ENCODE measurements around the gene OR2T27.
A peak's percentile ranks its signal among the peaks of the same experiment; 100 is the strongest.
"Not testable (repeated sequence)": the region's sequence is repeated elsewhere in the genome, so short reads cannot be mapped to it uniquely, and the experiment has no call there.

The OR2T27 gene, protein sequence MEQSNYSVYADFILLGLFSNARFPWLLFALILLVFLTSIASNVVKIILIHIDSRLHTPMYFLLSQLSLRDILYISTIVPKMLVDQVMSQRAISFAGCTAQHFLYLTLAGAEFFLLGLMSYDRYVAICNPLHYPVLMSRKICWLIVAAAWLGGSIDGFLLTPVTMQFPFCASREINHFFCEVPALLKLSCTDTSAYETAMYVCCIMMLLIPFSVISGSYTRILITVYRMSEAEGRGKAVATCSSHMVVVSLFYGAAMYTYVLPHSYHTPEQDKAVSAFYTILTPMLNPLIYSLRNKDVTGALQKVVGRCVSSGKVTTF

DNA sequence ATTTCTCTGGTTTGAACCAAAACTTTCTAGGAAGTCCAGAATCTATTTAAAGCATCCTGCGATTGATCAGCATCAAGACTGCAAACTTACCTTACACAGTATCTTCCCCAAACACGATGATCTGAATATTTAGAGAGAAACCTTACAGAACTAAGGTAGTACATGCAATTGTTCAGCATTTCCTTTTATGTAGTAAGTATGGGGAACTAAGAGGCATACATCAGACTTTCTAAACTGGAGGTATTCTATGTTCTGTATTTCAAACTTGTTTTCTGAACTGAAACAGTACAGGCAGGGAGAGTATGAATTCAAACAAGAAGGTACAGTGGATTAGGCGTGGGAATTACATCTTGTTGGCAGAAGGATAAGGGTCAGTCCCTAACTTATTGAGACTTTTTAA is at the start of gene OR2T27:
Gene OR2T27, minus strand, starts transcription at position 175 of the 400 bp plus-strand sequence. CDS start 4,644 bp downstream, outside the sequence.
- DNase-seq (ENCODE audit: low spot score): not testable (repeated sequence)

DNA sequence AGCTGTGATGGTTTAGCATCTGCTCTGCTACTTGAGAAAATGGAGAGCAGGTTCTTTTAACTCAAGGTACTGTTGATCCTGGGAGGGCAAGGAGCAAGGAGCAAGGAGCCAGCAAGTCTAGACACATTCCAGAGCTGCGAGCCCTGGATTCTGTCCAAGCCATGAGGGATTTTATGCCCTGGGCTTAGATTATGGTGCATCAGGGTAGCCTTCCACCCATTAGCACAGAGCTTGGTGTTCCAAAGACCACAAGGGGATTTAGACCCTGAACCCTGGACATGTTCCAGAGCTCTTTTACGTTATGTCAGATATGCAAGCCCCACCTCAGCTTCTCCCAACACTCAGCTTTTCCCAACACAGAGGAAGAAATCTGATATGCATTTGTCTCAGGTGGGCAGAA is 49.3 kb upstream of the OR2T27 start:
- no peak for DNase-seq (ENCODE audit: low spot score)

DNA sequence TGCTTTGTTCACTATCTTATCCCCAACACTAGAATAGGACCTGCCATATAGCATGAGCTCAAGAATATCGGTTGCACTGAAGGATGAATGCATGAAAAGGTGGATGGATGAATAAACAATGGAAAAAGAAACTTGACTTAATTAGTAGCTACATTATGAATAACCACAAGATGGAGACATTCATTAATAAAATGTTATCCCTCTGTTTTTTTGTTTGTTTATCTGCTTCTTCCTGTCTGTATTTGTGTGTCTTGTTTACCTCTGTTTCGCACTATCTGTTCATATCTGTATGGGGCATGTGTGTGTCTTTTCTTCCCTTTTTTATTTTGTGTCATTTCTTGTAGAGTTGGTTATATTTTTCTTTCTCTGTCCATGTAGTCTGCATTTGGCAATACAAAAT is 48.3 kb upstream of the OR2T27 start:
- DNase-seq (ENCODE audit: low spot score): no peak

DNA sequence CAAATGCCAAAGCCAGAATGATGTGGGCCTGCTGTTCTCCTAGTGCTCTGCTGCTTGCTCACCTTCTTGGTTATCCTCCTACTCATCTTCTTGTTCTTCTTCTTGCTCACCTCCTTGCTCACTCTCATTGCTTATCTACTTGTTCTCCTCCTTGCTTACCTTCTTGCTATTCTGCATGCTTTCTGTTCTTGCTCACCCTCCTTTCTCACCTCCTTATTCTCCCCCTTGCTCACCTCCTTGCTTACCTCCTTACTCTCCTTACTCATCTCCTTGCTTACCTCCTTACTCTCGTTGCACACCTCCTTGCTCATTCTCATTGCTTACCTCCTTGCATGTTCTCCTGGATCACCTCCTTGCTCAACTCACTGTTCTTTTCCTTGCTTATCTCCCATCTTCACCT is 47.4 kb upstream of the OR2T27 start, which contains the start of gene OR14I1:
Gene OR14I1, minus strand, starts transcription at position 53 of the 400 bp plus-strand sequence.
- no peak for DNase-seq (ENCODE audit: low spot score)

DNA sequence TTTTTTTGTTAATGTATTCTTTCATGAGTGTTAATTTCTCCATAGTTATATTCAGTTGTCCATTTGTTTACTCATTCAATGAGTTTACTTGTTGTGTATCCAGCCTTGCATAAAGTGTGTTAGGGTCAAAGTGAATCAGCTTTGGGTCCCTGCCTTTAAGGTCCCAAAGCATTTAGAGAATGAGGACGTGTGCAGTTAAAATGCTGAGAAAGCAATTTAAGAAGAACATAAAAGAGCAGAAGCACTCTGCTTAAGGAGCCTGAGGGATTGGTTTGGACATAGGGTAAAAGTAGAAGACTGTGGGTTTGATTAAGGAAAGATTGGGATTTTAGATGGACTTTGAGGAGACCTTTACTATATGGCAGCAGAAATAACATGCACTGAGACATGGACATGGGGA is 43.8 kb upstream of the OR2T27 start:
- no peak for DNase-seq (ENCODE audit: low spot score)

DNA sequence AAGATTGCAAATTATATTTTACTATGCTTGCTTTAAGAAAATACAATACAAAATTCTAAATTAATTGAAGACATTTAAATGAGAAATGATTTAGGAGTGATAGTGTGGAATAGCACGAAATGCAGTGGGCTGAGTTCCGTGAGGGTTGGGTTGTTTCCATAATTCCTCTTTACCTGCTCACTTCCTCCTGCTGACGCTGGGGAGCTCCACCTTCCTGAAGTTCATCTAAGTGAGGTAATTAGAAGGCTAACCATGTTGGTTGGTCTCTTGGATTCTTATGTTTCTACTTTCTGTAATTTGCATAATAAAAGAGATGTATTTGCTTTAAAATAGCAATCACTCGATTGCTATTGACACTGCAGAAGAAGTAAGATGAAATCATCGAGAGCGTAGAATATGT is 42.6 kb upstream of the OR2T27 start:
- DNase-seq (ENCODE audit: low spot score): no peak

DNA sequence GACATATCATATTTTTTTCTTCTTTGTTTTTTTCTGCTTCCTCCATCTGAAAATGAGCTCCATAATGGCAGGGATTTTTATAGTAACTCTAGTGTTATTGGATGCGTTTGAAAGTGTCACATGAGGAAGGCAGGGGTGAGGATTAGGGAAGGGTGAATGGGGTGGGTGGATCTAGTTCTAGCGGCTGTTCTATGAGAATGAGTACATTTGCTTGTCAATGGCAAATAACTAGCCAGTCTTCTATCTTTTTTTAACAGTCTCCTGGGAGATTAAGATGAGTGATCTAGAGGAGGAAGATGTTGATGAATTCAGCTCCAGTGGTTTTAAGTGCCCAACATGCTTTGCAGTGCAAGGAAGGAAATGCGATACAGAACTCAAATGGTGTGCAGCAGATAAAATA is 41.4 kb upstream of the OR2T27 start:
- DNase-seq (ENCODE audit: low spot score): no peak

DNA sequence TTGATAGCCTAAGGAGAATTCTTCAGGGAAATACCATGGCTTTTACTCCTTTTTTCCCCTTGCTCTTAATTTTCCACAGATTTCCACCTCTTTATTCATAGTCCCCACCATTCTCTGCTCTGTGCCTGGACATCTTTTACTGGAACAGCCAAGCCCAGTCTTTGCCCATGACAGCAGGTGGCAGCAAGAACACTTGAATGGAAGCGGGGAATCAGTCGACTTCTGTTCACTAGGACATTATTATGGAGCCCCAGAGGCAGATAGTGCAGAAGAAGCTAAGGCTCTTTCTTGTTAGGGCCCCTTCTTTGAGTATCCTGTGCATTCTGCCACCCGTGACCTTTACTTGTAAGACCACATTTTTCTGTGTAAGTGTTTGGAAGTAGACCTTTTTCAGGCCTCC is 40.9 kb upstream of the OR2T27 start:
- no peak for DNase-seq (ENCODE audit: low spot score)

DNA sequence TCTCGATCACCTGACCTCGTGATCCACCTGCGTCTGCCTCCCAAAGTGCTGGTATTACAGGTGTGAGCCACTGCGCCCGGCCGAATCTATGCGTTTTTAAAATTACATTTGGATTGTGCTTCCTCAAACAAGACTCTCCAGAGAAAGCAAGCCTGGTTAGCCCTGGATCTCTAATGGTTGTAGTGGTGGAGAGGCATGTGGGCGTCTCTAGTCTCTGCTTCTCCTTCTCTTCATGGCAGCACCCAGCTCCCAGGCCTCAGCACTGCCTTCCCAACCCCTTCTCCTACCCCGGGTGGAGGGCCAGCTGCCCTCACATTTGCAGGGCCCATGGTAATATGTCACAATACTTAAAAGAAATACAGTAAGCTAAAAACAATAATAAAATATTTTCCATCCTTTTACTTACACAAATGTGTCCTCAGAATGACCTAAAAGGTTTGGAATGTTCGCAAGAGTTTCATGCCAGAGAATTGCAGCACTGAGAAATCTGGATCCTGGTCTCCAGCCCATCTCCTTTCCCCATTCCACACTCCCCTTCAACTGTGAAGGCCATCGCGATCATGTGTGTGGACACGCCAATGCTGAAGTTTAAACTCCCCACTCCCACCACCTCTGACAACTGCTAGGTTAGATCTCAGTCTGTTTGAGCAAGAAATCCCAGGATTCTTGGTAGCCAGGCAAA is 40.3 kb upstream of the OR2T27 start:
- no peak for DNase-seq (ENCODE audit: low spot score)

DNA sequence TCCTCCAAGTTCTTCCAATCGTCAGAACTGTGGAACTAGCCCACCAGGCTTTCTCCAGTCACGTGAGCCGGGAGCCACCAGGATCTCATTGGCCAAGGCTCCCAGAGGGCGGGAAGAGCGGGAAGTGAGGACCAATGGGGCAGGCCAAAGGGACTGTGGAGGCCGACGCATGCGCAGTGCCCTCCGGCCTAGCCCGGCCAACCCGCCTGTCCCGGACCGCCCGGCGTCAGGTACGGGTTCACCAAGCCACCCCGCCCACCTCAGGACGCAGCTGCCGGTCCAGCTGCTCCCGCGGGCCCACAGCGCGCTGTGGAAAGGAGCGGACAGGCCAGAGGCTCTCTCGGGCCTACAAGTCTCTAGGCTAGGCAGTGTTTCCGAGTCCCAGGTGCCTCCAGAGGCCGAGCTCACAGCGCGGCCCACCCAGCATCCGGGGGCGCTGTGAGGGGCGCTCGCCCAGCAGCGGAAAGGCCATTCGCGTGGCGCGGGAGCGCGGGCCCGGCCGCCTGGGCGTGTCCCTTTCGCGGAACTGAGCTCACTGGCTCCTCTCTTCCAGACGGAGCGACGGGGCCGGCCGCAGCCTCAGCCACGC is 36.3 kb upstream of the OR2T27 start:
- no peak for DNase-seq (ENCODE audit: low spot score)

DNA sequence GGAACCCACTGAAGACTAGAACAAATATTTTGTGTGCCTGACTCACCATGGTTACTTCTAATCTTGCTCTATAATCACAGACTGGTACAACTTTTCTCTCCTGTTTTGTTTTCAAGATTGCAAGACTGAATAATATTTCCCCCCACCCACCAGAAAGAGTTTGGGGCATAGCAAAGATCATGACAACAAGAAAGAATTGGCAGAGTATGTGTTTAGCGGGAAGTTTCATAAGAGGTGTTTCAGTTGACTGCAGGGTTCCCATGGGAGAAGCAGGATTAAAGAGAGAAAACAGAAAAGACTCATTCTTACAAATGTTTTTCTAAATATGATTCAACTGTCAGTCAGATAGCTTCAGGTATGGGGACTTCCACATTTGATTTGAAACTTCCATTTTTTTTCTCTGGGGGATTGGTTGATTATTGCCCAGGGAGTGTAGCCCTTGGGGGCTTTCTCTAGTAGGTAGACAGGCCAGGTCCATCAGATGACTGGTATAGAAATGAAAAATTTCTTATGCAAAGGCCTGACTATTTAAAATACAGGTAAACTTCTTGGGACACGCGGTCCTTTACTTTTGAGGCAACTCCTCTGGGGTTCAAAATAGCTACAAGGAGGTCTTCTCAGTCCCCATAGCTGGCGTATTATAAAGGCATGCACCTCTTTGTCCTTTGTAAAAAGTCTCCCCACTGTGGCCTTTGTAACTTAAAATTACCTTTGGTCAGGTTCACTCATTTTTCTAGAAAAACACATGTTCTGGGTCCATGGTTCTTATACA is 33.4 kb upstream of the OR2T27 start:
- no peak for DNase-seq (ENCODE audit: low spot score)

DNA sequence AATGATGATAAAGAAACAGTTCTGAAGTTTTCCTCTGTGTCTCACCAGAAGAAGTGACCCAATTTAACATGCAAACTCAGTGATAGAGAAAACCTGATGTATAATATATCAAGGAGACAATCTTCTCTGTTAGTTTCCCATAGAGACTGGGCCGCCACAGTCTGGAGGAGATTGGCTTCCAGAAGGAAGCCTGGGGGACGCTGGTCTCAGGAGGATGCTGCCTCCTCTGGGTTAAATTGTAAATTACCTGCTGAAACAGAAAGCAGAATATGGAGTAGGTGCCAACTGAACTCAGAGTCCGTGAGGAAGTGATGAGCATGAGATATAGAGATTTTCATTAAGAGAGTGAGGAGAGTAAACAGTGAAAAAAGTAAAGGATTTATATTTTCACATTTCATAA is 31.5 kb upstream of the OR2T27 start:
- peak; percentile 23 for DNase-seq (ENCODE audit: low spot score)

DNA sequence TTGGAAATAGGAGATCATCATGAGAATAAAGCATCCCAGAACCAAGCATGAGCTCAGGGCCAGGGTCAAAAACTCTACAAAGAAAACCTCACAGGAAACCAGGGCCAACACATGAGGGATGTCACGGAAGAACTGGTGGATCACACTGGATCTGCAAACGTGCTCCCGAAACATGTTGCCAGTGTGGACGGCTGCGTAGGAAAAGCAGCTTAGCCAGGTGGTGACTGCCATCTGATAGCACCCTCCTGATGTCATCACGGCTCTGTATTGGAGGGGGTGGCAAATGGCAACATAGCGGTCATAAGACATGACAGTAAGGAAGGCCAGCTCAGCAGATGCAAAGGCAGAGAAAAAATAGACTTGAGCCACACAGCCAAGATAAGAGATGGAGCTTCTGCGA is 26.3 kb upstream of the OR2T27 start:
- DNase-seq (ENCODE audit: low spot score): no peak

DNA sequence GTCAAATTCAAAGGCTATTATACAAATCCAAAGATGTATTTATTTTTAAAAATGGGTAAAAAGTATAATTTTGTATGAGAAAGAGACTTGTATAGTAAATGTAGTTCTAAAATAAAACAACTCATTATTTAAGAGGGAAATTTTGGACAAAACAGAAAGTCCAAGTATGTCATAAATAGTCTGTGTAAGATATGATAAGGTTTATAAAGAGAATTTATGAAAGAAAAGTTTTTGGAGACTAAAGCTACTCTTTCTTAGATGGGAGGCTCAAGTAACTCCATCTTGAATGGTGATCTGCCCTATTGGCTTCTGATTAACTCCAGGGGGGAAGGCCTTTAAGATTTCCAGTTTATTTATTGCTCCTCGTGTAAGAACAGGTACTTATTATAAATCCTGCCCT is 14.7 kb upstream of the OR2T27 start:
- DNase-seq (ENCODE audit: low spot score): no peak

DNA sequence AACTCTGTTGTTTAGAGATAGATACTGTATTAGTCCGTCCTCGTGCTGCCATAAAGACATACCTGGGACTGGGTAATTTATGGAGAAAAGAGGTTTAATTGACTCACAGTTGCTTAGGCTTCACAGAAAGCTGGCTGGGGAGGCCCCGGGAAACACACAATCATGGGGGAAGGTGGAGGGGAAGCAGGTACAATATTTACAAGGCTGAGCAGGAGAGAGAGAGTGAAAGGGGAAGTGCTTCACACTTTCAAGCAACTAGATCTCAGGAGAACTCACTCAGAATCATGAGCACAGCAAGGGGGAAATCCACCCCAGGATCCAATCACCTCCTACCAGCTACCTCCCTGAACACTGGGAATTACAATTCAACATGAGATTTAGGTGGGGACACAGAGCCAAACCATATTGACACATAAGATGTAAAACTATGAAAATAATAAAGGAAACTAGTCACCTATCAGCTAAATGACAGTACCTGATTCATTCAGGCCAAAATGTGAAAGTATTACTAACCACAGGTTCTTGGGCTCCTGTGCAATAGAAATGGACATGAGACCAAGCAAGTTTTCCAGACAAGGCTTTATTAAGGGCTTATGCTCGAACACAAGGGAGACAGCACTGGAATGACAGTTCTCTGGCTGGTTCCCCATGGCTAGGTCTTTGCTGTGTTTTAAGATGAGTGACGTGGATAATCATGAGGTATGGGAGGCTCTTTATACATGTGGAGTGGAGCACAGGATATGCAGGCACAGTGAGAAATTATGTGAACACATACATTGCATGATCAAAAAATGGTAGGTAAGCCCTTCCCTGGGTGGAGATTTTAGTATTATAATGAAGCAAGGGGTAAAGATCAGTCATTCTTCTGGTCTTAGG is 8.4 kb upstream of the OR2T27 start:
- DNase-seq (ENCODE audit: low spot score): not testable (repeated sequence)

DNA sequence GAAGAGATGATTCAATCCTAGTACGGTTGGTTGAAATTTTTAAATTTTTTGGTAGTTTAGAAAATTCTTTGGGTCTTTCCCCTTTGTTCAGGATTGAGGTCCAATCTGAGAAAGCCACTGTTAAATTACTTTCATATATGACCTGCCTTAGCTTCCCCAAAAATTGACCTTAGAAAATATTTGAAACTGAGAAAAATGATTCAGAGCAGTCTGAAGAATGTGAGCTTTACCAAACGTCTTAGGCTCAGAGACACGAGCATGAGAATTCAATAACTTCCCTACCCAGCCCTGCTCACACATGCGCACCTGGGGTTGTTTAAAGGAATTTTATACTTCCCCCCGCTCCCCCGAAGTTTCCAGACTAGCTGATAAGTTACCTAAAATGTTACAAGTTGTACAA is 1.5 kb upstream of the OR2T27 start:
- DNase-seq (ENCODE audit: low spot score): not testable (repeated sequence)

DNA sequence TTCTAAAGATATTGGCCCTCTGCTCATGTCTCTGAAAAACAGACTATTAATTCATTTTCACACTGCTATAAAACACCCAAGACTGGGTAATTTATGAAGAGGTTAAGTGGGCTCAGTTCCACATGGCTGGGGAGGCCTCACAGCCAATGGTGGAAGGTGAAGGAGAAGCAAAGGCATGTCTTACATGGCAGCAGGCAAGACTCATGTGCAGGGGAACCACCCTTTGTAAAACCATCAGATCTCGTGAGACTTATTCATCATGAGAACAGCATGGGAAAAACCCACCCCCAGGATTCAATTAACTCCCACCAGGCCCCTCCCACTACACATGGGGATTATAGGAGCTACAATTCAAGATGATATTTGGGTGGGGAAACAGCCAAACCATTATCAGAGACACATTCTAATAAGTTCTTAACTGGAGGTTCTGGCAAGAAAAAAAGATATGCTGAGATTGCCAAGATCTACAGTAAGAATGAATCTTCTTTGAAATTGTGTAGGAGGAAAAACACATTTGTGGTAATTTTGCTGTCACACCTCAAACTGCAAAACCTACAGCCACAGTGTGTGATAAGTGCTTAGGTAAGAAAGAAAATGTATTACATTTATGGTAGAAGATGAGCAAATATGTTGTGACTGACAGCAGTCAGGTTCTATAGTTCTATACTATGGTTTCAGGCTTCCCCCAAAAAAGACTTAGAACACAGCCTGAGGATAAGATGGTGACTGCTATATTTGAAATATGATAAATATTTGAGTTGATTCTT is 6.4 kb downstream of the OR2T27 start:
- not testable (repeated sequence) for DNase-seq (ENCODE audit: low spot score)

DNA sequence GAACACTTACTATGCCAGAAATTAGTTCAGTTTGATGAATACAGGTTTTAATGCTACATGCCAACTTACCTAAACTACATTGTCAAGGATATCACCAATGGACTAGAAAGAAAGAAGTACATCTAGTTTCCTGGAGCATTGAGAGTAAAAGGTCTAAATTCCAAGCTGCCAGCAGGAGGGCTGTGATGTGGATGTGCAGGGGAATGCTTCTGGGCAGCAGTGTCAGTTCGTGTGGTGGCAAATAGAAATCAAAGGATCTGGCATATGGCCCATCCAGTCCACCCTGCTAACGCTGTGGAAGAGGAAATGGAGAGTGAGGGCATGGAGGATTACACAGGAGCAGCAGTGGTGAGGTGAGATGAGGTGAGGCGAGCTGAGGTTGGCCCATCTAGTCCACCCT is 10.2 kb downstream of the OR2T27 start, which contains the start of gene OR2T35:
Gene OR2T35, minus strand, starts transcription at position 101 of the 400 bp plus-strand sequence. CDS start 6,020 bp downstream, outside the sequence.
- DNase-seq (ENCODE audit: low spot score): not testable (repeated sequence)

DNA sequence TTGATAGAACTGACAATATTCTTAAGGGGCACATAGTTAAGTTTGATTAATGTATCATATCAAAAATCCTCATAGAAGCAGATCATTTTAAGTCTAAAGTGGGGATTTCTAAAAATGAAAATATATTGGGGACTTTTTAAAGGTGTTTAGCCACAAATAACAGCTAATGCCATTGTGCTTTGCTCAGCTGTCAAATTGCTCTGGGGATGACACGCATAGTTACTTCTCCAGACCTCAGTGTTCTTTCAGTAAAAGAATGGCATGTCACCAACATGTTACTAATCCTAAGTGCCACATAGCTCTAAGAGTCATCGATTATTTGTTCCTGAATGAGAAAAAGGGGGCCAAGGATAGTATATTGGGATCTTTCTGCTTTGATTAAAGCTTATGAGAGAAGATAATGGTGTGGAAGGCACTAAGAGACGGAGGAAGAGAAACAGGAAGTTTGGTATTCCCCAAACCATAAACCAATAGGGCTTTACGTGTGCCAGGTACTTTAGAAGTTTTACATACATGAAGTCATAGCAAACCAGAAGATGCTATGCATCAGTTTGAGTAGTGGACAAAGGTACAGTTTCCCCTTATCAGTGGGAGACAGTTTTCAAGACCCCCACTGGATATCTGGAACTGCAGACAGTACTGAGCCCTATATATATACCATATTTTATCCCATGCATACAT is 12.2 kb downstream of the OR2T27 start:
- not testable (repeated sequence) for DNase-seq (ENCODE audit: low spot score)

DNA sequence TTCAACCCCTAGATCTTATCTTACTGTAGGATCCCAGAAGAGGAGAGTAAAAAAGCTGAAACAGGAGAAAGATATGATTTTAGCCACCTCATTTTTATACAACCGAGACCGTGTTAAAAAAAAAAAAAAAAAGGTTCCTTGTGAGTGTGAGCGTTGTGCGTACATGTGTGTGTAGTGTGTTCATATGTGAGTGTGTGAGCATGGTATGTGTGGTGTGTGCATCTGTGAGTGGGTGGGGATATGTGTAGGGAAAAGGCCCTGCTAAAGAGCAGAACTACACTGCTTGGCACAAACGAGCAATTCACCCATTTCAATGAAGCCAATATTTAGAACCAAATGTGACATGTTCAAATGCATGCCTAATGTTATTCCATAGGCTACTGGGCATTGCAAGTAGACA is 13.7 kb downstream of the OR2T27 start:
- DNase-seq (ENCODE audit: low spot score): not testable (repeated sequence)
